ENCODE data around the gene MRPL1.
"Not testable (repeated sequence)": the region's sequence is repeated elsewhere in the genome, so short reads cannot be mapped to it uniquely, and the experiment has no call there.

MRPL1 gene

GRCh38 chr4:77913348-77913747 lies 50.7 kb downstream of the MRPL1 start:
- DNase-seq (ENCODE audit: low spot score) = no peak

- no peak for DNase-seq (ENCODE audit: low spot score)
Observed at GRCh38 chr4:77917075-77917474, 54.4 kb downstream of the MRPL1 start.

- no peak for DNase-seq (ENCODE audit: low spot score)
Observed at GRCh38 chr4:77917601-77918000, 55.0 kb downstream of the MRPL1 start.

- no peak for DNase-seq (ENCODE audit: low spot score)
Observed at GRCh38 chr4:77920371-77920770, 57.7 kb downstream of the MRPL1 start.

GRCh38 chr4:77921701-77922100 lies 59.1 kb downstream of the MRPL1 start:
- peak; percentile 75 for DNase-seq (ENCODE audit: low spot score)

- DNase-seq (ENCODE audit: low spot score) = peak; percentile 44
Observed at GRCh38 chr4:77922158-77923094, 59.8 kb downstream of the MRPL1 start.

- DNase-seq (ENCODE audit: low spot score) = no peak
Observed at GRCh38 chr4:77927991-77928925, 65.6 kb downstream of the MRPL1 start.

GRCh38 chr4:77930154-77930639 lies 67.6 kb downstream of the MRPL1 start:
- no peak for DNase-seq (ENCODE audit: low spot score)

GRCh38 chr4:77930876-77931275 lies 68.2 kb downstream of the MRPL1 start:
- DNase-seq (ENCODE audit: low spot score) = no peak

- DNase-seq (ENCODE audit: low spot score) = peak; percentile 17
Observed at GRCh38 chr4:77931452-77932135, 69.0 kb downstream of the MRPL1 start.

- DNase-seq (ENCODE audit: low spot score) = no peak
Observed at GRCh38 chr4:77938560-77938959, 75.9 kb downstream of the MRPL1 start.

GRCh38 chr4:77945929-77946328 lies 83.3 kb downstream of the MRPL1 start:
- not testable (repeated sequence) for DNase-seq (ENCODE audit: low spot score)

- no peak for DNase-seq (ENCODE audit: low spot score)
Observed at GRCh38 chr4:77950203-77950602, 87.6 kb downstream of the MRPL1 start.

- no peak for DNase-seq (ENCODE audit: low spot score)
Observed at GRCh38 chr4:77952457-77952856, 89.8 kb downstream of the MRPL1 start.

GRCh38 chr4:77954690-77955089 lies 92.1 kb downstream of the MRPL1 start:
- DNase-seq (ENCODE audit: low spot score) = no peak

GRCh38 chr4:77956917-77957316 lies 94.3 kb downstream of the MRPL1 start:
- no peak for DNase-seq (ENCODE audit: low spot score)

GRCh38 chr4:77958897-77959296 lies 96.3 kb downstream of the MRPL1 start:
- DNase-seq (ENCODE audit: low spot score) = no peak

- peak; percentile 36 for DNase-seq (ENCODE audit: low spot score)
Observed at GRCh38 chr4:77959566-77960338, 97.1 kb downstream of the MRPL1 start.

GRCh38 chr4:77960367-77960766 lies 97.7 kb downstream of the MRPL1 start:
- no peak for DNase-seq (ENCODE audit: low spot score)

GRCh38 chr4:77963004-77963403 lies 100.4 kb downstream of the MRPL1 start:
- no peak for DNase-seq (ENCODE audit: low spot score)

GRCh38 chr4:77973657-77974056 lies 111.0 kb downstream of the MRPL1 start:
- DNase-seq (ENCODE audit: low spot score) = not testable (repeated sequence)
